HG03139 (cell line): Measurements from ENCODE around the gene ENGASE.
A peak's percentile ranks its signal among the peaks of the same experiment; 100 is the strongest.
"Not testable (repeated sequence)": the region's sequence is repeated elsewhere in the genome, so short reads cannot be mapped to it uniquely, and the experiment has no call there.

Source experiments
- ATAC-seq: cut with Tn5 transposase; IDR thresholded peaks from one replicate; pipeline ENCODE4 v1.9.1; 2021; ENCODE audit not compliant: unreplicated experiment

Gene ENGASE

GRCh38 chr17:79074649-79075445 lies at the start of gene ENGASE:
Gene ENGASE (plus strand): TSS chr17:79074824. CDS start chr17:79074945, 121 bp downstream.
- peak; percentile 90 for ATAC-seq

- ATAC-seq: no peak
These were observed 49.5 kb upstream of the ENGASE start for GRCh38 chr17:79024901-79025737.

GRCh38 chr17:79026376-79027273 lies 48.0 kb upstream of the ENGASE start:
- no peak for ATAC-seq

- ATAC-seq: no peak
These were observed 47.2 kb upstream of the ENGASE start for GRCh38 chr17:79027274-79027924.

GRCh38 chr17:79027925-79028491 lies 46.6 kb upstream of the ENGASE start:
- ATAC-seq: no peak

- ATAC-seq: no peak
These were observed 45.9 kb upstream of the ENGASE start for GRCh38 chr17:79028496-79029326.

GRCh38 chr17:79029327-79030009 lies 45.2 kb upstream of the ENGASE start:
- ATAC-seq: no peak

- ATAC-seq: not testable (repeated sequence)
These were observed 44.0 kb upstream of the ENGASE start for GRCh38 chr17:79030636-79031035.

GRCh38 chr17:79031996-79032875 lies 42.4 kb upstream of the ENGASE start:
- ATAC-seq: no peak

GRCh38 chr17:79033046-79033616 lies 41.5 kb upstream of the ENGASE start:
- no peak for ATAC-seq

- no peak for ATAC-seq
These were observed 40.7 kb upstream of the ENGASE start for GRCh38 chr17:79033741-79034501.

GRCh38 chr17:79034931-79035485 lies 39.6 kb upstream of the ENGASE start:
- ATAC-seq: no peak

- ATAC-seq: no peak
These were observed 38.9 kb upstream of the ENGASE start for GRCh38 chr17:79035686-79036085.

- no peak for ATAC-seq
These were observed 38.4 kb upstream of the ENGASE start for GRCh38 chr17:79036181-79036580.

GRCh38 chr17:79036596-79036995 lies 38.0 kb upstream of the ENGASE start:
- ATAC-seq: no peak

- ATAC-seq: no peak
These were observed 36.0 kb upstream of the ENGASE start for GRCh38 chr17:79038545-79039135.
